Spleen (tissue), 7 donors: ENCODE results near the gene RRAD.

Experiments used
- CTCF ChIP-seq, 11 experiments: fragments of 200-600 bp in 7 of 11; fragments of 450-650 bp in 4 of 11; sonication (generic) in 4 of 11; IDR thresholded peaks in 8 of 11; conservative IDR thresholded peaks in 3 of 11; 1 replicate in 7 of 11; 2 replicates in 4 of 11; pipeline versions ENCODE4 v1.4.0 to v1.8.0; 2016 to 2021; ENCODE audit warnings: antibody characterized with exemption in 11 of 11, inconsistent platforms in 4 of 11, mild to moderate bottlenecking in 1 of 11
- POLR2A ChIP-seq, 3 donors: fragments of 450-650 bp; IDR thresholded peaks; one replicate each; pipeline ENCODE4 v1.5.1; 2017; ENCODE audit warnings: antibody characterized with exemption in 3 of 3, mild to moderate bottlenecking in 1 of 3
- POLR2AphosphoS5 ChIP-seq, 3 donors: sonication (generic); formaldehyde crosslinking; IDR thresholded peaks; one replicate each; pipeline ENCODE4 v1.5.1; 2017; ENCODE audit warnings: antibody characterized with exemption in 3 of 3
- donor health status: DM: no; HTN: no; CAD: no; lungs with moderate emphysema.
- donor health status: DM: no; HTN: no; CAD: no.
- donor health status: DM: no; HTN: no; CAD: no.

DNA sequence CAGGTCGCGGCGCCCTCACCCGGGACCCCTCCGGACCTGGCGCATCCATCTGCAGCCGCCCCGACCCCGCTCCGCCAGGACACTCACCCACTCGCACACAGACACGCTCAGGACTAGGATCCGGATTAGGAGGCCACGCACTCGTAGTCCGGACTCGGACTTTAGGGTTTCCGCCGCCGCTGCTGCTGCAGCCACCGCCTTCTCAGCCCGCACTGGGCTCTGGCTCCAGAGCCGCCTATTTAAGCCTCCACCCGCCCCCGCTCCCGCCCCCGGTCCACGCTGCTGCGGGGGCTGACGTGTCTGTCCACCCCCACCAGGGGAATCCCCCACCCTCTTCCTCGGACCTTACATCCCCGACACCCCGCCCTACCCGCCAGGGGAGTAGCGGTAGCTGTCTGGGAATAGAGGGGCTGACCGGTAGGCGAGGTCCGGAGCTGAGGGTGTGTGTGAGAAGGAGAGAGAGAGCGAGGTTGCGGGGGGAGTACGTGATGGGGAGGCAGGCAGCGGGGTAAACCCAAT lies at the start of gene RRAD:
- TF ChIP-seq CTCF (IDR thresholded peaks at IDR 0.05 in 8 of 11, conservative IDR thresholded peaks at IDR 0.05 in 3 of 11) (no peak), POLR2AphosphoS5 (IDR thresholded peaks at IDR 0.05) (peak; percentile 38 to 60 (median 55)), POLR2A (IDR thresholded peaks at IDR 0.05) (no peak)
